HEK293 (cell line): ENCODE measurements around the gene ELK4.

ENCODE experiments used
- CTCF ChIP-seq: fragments of 450-650 bp; formaldehyde crosslinking; IDR thresholded peaks from 2 replicates; pipeline ENCODE4 v1.5.1; 2016; ENCODE audit warnings: missing biosample characterization, missing genetic modification characterization
- KLF10 ChIP-seq: fragments of 450-650 bp; IDR thresholded peaks from 2 replicates; pipeline ENCODE4 v1.5.1; 2018; ENCODE audit warnings: missing biosample characterization, mild to moderate bottlenecking, missing genetic modification characterization
- MEIS1 ChIP-seq: sonication (generic); formaldehyde crosslinking; IDR thresholded peaks from 2 replicates; pipeline ENCODE4 v1.8.1; 2022; ENCODE audit warnings: missing genetic modification reagents, mild to moderate bottlenecking, borderline replicate concordance
- ZNF138 ChIP-seq: fragments of 450-650 bp; formaldehyde crosslinking; IDR thresholded peaks from 2 replicates; pipeline ENCODE4 v1.5.1; 2016; ENCODE audit warnings: missing biosample characterization, missing genetic modification characterization, borderline replicate concordance
- ZNF544 ChIP-seq: fragments of 450-650 bp; formaldehyde crosslinking; IDR thresholded peaks from 2 replicates; pipeline ENCODE4 v1.5.0; 2017; ENCODE audit warnings: missing biosample characterization, missing genetic modification characterization

- TF ChIP-seq ZNF544 (tag by site-specific recombination) (no peak), MEIS1 (CRISPR knock-in tag) (no peak), CTCF (tag by site-specific recombination) (no peak; the same call in 1 of the 2 replicates), ZNF138 (tag by site-specific recombination) (no peak), KLF10 (tag by site-specific recombination) (no peak)
These were observed 37.1 kb upstream of the ELK4 start for GRCh38 chr1:205668951-205669340.
